ENCODE results near the gene NYAP2.

NYAP2 gene

GRCh38 chr2:225471482-225471881 lies 72.0 kb downstream of the NYAP2 start:
- no peak for DNase-seq
- H3K4me1 Mint-ChIP-seq: peaks cover 6% of the 10 kb centered on the region
- TF ChIP-seq CTCF (IDR thresholded peaks at IDR 0.05): no peak
- H3K9me3 Mint-ChIP-seq: no peaks in the 10 kb centered on the region
- H3K36me3 Mint-ChIP-seq (ENCODE audit: low read depth): no peaks in the 10 kb centered on the region
- no peaks in the 10 kb centered on the region for H3K27me3 Mint-ChIP-seq (ENCODE audit: low read depth, poor library complexity)
- no peak overlapping the region for H3K27ac Mint-ChIP-seq
- no peak overlapping the region for H3K4me3 Mint-ChIP-seq

- H3K4me3 Mint-ChIP-seq: no peak overlapping the region
These were observed 72.7 kb downstream of the NYAP2 start for GRCh38 chr2:225472161-225472560.

GRCh38 chr2:225479386-225479785 lies 79.9 kb downstream of the NYAP2 start:
- Mint-ChIP-seq H3K27me3 (ENCODE audit: low read depth, poor library complexity) (no peaks in the 10 kb centered on the region), H3K9me3 (no peaks in the 10 kb centered on the region), H3K4me1 (no peaks in the 10 kb centered on the region), H3K27ac (no peak overlapping the region), H3K36me3 (ENCODE audit: low read depth) (no peaks in the 10 kb centered on the region), H3K4me3 (no peak overlapping the region)
- DNase-seq: no peak
- no peak for TF ChIP-seq CTCF (IDR thresholded peaks at IDR 0.05)

More at GRCh38 chr2:225472161-225472560, 72.7 kb downstream of the NYAP2 start:
- no peaks in the 10 kb centered on the region for H3K36me3 Mint-ChIP-seq (ENCODE audit: low read depth)
- peaks cover 2% of the 10 kb centered on the region for H3K4me1 Mint-ChIP-seq
- H3K9me3 Mint-ChIP-seq: no peaks in the 10 kb centered on the region
- no peak overlapping the region for H3K27ac Mint-ChIP-seq
- TF ChIP-seq CTCF (IDR thresholded peaks at IDR 0.05): no peak
- H3K27me3 Mint-ChIP-seq (ENCODE audit: low read depth, poor library complexity): no peaks in the 10 kb centered on the region
- no peak for DNase-seq

GRCh38 chr2:225484751-225485150 lies 85.2 kb downstream of the NYAP2 start:
- TF ChIP-seq CTCF (IDR thresholded peaks at IDR 0.05): no peak
- no peaks in the 10 kb centered on the region for H3K27me3 Mint-ChIP-seq (ENCODE audit: low read depth, poor library complexity)
- no peaks in the 10 kb centered on the region for H3K4me1 Mint-ChIP-seq
- no peaks in the 10 kb centered on the region for H3K9me3 Mint-ChIP-seq
- no peak overlapping the region for H3K4me3 Mint-ChIP-seq
- no peaks in the 10 kb centered on the region for H3K36me3 Mint-ChIP-seq (ENCODE audit: low read depth)
- DNase-seq: no peak
- H3K27ac Mint-ChIP-seq: no peak overlapping the region

GRCh38 chr2:225486236-225486635 lies 86.7 kb downstream of the NYAP2 start:
- H3K4me3 Mint-ChIP-seq: no peak overlapping the region
- no peaks in the 10 kb centered on the region for H3K9me3 Mint-ChIP-seq
- no peak for DNase-seq
- no peaks in the 10 kb centered on the region for H3K36me3 Mint-ChIP-seq (ENCODE audit: low read depth)
- TF ChIP-seq CTCF (IDR thresholded peaks at IDR 0.05): no peak
- H3K27ac Mint-ChIP-seq: no peak overlapping the region
- no peaks in the 10 kb centered on the region for H3K27me3 Mint-ChIP-seq (ENCODE audit: low read depth, poor library complexity)
- H3K4me1 Mint-ChIP-seq: no peaks in the 10 kb centered on the region

- DNase-seq: no peak
- H3K4me1 Mint-ChIP-seq: no peaks in the 10 kb centered on the region
- TF ChIP-seq CTCF (IDR thresholded peaks at IDR 0.05): no peak
- H3K9me3 Mint-ChIP-seq: no peaks in the 10 kb centered on the region
- no peak overlapping the region for H3K27ac Mint-ChIP-seq
- H3K27me3 Mint-ChIP-seq (ENCODE audit: low read depth, poor library complexity): no peaks in the 10 kb centered on the region
- no peaks in the 10 kb centered on the region for H3K36me3 Mint-ChIP-seq (ENCODE audit: low read depth)
- H3K4me3 Mint-ChIP-seq: no peak overlapping the region
These were observed 88.4 kb downstream of the NYAP2 start for GRCh38 chr2:225487878-225488416.

All from nephron progenitor cell (in vitro differentiated cells).